SIG-M5 treated with dmso at 0.1 percent for 504 hours (cell line): ENCODE results near the gene LRRC51.
A peak's percentile ranks its signal among the peaks of the same experiment; 100 is the strongest.

Experiments
- DNase-seq: peaks from one replicate; lab custom pipeline; 2025; ENCODE audit not compliant: unreplicated experiment; lab: John Stamatoyannopoulos, UW

LRRC51 gene, protein sequence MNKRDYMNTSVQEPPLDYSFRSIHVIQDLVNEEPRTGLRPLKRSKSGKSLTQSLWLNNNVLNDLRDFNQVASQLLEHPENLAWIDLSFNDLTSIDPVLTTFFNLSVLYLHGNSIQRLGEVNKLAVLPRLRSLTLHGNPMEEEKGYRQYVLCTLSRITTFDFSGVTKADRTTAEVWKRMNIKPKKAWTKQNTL

DNA sequence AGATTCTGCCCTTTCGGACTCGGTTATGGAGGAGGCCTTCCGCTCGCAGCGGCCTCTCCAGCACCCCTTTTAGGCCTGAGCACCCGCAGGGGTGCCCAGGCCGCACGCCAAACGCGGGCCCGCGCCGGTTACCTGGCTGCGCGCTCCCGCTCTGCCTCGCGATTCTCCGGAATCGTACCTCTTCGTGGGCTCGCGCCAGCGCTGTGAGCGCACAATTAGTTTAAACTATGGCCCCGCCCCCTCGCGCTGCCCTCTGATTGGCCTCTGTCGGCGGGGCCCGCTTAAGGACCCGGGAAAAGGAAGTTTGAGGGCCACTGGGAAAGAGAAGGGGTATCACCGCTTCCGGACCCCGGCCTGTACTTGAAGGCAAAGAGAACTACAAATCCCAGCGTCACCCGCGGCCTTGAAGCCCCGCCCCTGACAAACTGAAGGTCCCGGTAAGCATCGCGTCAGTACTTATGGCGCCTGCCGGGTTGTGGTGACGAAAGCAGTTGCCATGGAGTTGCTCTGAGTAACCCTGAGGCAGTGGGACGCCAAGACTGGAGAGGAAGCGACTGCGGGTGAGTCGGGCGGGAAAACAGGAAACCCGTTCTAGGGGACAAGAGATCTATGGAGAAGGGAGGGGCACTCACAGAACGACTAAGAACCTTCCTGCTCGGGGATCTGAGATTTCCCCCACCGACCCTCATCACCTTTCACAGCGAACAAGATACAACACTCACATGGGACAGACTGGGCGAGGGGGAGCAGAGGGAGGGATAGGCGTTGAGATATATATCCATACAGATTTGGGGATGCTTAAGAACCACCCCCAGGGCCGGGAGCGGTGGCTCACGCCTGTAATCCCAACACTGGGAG, at the start of gene LRRC51, which contains the start of gene NUMA1:
TSS of gene LRRC51 (plus strand) at position 525 of the 858 bp plus-strand sequence. CDS start 8,234 bp downstream, outside the sequence.
TSS of gene NUMA1 (minus strand) at position 217 of the 858 bp plus-strand sequence. CDS start 44,599 bp downstream, outside the sequence.
- peak; percentile 100 for DNase-seq

GRCh38 chr11:72036687-72037086, 44.0 kb upstream of the LRRC51 start:
- no peak for DNase-seq

DNA sequence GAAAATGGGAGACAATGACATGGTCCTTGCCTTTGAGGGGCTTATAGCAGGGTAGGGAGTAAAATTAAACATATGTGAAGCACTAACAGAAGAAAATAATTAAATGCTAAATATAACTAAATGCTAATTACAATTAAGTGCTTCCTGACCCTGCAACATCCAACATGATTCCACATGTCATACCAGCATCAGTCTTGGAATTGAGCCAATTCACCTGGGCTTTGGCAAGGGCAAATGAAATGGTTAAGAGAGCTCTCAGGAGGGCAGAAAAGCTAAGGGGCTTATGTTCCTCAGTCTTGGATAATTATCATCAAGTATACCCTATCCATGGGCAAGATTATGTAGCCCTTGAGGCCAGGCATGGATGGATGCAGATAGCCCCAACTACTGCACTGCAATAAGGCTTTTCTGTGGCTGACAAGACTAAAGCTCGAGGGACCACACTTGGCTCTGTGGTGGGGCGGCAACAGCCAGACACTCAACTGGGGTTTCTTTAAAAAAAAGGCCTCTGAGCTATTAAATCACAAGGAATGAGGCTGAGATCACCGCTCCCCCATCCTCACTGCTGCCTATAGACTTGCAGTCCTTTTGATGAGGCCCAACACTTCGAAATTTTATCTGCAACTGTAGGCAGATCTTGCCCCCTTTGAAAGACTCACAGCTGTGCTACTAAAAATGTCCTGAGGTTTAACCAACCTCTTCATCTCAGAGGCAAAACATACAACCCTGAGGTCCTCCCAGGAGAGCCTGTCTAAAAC, 42.9 kb upstream of the LRRC51 start:
- no peak for DNase-seq

GRCh38 chr11:72038491-72038890, 42.2 kb upstream of the LRRC51 start:
- DNase-seq = no peak

DNA sequence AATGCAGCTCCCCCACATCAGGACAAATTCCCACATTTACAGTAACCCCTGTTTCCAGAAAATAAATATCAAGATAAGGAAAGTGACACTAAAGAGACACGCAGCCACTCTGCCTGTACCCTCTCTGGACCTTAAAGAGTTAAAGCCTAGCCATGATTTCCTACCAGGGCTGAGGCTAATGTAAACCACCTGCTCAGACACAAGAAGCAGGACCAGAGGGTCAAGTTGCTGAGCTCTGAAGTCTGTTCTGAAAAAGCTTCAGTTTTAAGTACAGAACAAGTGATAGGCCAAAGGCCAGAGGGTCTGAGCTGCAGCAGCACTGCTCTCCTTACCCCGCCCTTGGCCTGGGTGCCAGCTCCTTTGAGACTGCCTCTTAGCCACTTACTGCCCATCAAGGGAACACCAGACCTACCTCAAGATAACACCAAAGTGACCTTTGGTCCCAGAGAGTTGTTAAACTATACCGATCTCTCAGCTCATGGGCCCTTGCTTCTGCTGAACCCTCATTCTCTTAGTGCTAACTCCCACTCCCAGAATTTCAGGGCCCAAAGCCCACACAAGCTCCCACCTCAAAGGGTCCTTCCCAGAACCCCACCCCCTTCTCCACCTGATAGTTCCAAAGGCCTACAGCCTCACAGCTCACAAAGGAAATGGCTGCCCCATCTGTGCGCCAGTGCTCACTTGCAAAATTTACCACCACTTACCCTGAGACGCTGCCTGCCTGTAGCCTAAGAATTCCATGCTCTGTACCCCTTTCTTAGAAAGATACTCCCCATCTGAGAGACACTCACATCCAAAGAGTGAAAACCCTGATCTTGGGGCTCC, 41.4 kb upstream of the LRRC51 start:
- no peak for DNase-seq

DNA sequence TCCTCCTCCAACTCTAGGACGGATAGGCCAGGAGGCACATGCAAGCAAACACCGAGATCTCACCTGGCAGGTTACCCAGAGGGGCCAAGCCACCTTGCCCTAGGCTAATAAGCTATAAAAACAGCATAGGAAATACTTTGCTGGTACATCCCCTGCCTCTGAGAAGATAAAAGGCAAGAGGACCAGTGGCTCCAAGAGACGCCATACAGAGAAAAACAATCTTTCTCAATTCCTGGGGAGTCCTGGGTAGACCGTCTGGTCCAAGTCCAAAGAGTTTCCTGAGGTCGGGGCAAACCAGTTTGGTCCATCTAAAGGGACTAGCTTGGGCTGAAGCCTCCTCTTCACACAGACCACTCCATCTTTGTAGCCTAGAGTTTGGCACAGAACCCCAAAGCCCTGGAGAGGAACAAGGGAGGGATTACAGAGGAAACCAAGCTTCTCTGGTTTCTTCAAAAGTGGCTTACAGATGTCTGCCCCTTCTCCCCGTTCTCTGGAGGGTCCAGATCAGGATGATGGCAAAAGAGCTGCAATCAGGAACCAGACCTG, 40.7 kb upstream of the LRRC51 start:
- no peak for DNase-seq

DNA sequence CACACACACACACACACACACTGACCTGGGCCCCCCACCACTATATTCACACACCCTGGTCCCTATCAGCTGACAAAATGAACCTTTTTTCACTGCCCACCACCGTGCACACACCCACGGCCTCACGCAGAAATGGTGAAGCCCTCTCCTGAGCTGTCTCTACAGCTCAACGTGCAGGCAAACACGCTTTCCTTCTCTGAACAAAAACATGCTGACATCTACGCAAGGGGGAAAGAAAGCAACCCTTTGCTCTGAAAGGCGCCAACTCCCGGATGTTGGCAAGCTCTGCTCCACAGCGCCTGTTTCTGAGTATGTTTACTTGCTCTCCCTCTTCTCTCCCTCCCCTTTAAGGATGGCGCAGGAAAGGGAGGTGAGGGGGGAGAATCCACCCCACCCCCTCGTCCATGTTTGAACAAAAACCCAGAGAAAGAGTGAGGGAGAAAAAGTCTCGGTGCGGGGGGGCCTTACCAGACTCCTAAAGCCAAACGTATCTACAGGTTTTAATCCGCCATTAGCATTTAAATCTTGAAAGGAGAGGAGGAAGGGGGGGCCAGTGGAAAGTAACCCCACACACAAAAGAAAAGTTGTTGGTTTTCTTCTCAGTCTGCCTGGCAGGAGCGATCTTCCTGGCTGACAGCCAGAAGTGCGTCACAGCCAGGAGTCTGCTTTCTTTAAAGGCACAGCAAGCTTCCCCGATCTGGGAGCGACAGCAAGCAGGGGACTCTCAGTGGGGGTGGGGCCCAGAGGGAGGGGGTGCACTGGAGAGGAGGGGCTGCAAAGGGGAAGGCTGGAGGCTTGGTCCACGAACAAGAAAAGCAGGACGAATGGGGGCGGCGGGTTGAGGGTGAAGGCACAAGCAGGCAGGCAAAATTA, 39.9 kb upstream of the LRRC51 start:
- peak; percentile 34 for DNase-seq

- DNase-seq = no peak
Measured at GRCh38 chr11:72041364-72042063, 39.1 kb upstream of the LRRC51 start.

DNA sequence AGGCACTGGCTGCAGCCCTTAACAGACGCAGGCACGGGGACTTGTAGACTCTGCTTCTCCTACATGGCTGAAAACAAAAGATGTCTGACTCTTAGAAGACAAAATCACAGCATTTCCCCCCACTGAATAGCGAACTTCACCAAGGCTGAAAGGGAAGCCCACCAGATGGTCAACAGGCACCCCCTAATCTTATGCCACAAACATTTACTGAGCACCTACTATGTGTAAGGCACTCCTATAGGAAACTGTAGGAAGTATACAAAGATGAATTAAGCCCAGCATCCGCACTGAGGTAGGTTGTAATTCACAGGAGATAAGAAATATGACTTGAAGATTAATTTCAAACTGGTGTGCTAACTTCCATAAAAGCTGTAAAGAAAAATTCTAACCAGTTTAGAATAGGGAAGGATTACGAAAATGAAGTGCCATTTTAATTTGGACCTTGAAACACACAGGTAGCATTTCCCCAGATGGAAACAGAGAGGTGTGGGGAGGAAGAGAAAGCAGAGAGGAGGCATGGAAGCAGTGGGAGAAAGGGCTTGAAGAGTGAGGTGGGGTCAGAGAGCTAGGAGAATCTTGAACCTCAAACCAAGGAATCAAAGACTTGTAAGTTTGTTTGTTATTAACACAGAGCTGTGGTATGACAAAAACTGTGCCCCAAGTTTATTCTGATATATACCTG, 38.4 kb upstream of the LRRC51 start:
- DNase-seq = no peak

- DNase-seq = no peak
Measured at GRCh38 chr11:72045849-72046248, 34.8 kb upstream of the LRRC51 start.

DNA sequence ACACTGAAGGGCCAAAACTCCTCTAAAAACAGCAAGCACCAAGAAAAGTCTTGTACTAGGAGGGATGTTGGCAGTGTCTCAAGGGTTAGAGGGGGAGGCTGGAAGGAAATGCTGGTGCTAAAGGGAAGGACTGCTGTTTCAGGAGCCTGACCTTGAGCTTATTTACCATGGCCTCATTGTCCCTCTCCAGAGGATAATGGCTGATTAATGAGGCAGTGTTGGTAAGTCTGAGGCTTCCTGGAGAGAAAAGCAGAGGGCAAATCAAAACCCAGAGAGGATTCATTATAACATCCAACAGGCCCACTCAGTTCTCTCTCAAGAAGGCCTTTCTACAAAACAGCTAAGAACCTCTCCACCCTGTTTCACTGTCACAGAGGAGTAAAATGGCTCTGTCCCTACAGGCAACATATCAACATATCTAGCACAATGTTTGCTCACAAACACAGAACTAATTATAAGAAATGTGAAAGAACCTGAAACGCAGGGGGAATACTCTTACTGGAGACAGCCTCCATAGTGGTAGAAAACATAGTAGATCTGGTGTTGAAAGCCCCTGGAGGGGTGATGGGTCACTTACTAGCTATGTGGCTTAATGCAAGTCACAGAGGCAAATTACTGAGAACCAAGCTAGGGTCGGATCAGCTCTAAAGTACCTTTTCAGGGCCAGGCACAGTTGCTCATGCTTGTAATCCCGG, 31.7 kb upstream of the LRRC51 start:
- DNase-seq = no peak

GRCh38 chr11:72058416-72059034, 22.1 kb upstream of the LRRC51 start:
- DNase-seq = no peak

- no peak for DNase-seq
Measured at GRCh38 chr11:72061739-72062396, 18.8 kb upstream of the LRRC51 start.

GRCh38 chr11:72066855-72067254, 13.8 kb upstream of the LRRC51 start:
- no peak for DNase-seq

- DNase-seq = no peak
Measured at GRCh38 chr11:72067266-72067665, 13.4 kb upstream of the LRRC51 start.

DNA sequence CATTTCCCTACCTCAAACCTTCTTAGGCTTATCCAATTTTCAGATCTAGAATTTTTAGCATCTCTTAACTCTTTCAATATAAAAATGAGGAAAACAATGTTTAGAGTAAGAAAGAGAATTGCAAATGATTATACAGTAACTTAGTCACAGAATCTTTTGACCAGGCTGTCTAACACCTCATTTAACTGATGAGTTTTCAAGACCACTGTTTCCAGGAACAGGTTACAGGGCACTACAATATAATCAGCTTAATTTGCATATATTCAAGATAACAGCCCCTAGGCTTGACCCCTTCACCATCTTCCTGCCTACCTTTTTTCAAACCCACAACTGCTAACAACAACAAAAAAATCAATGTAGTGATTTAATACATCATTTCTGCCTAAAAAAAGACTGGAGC, 13.0 kb upstream of the LRRC51 start:
- no peak for DNase-seq

DNA sequence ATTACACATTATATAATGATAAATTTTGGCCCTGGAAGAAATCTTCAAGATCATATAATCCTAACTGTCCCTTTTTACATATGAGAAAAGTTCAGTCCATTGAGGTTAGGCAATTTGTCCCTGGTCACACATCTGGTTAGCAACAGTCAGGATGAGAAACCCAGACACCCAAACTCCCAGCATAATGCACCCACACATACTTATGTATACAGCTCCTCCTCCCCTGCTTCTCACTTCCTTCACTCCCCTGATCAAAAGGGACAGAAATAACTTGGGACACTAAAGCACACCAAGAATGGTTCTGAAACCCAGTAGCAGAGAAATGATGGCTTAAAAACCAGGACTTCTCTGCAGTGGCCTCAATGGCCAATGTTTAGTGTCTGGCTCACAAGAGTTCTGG, 11.4 kb upstream of the LRRC51 start:
- no peak for DNase-seq
